Measurements from ENCODE around the gene GRPEL2. TPM values are rescaled to one million over a fixed set of nuclear protein-coding genes. Genes with fewer than 3 reads are reported as not detected.
A peak's percentile ranks its signal among the peaks of the same experiment; 100 is the strongest.

Gene GRPEL2
- total and polyA plus RNA-seq, 2 experiments from 2014 or later, result 20.2 to 62.2 TPM

DNA sequence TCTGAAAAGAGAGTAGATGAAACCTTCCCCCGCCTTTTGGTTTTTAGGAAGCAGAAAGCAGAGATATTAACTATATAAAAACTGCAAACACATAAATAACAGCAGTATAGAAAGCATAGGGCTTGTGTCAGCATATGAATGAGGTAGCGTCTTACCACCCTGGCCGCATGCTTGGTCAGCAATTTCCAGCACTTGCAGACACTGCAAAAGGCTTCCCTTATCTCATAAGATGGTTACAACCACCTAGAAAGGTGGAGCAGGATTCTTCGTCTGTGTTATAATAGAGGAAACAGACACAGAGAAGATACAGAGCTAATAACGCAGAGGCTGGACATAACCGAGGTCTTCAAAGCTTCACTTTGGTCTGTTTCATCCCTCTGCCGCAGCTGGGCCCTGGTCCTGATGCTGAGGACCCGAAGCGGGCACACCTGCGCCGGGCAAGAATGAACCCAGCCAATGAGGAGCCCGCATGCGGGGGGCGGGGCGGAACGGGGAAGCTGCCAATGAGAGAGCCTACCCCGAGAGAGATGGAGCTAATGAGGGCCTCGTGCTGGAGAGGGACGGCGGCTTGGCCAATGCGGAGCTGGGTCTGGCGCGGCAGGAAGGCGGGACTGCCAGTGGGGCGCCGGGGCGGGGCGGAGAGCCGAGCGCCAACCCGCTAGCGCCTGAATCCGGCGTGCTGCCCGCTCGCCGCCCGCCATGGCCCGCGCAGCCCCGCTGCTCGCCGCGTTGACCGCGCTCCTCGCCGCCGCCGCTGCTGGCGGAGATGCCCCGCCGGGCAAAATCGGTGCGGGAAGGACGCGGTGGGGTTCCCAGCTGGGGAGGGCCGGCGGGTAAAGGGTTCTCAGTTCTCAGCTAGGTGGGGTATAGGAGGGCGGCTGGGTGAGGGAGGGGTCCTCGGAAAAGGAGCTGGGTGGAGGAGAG lies 12.3 kb downstream of the GRPEL2 start, which contains the start of gene PCYOX1L:
Gene PCYOX1L (plus strand): TSS at position 677 of the 924 bp plus-strand sequence. CDS start 23 bp downstream, at position 700.
- TF ChIP-seq CREB1 (CRISPR knock-in tag; IDR thresholded peaks at IDR 0.05; ENCODE audit: low read depth) (no peak; the same call in 1 of the 2 replicates), POLR2AphosphoS5 (IDR thresholded peaks at IDR 0.05; ENCODE audit: low read depth) (peak; percentile 85)
- H2AFZ ChIP-seq, result peak within 1 kb of the TSS; percentile 97
- H4K20me1 ChIP-seq (replicated peaks; ENCODE audit: insufficient read depth), result peaks cover 10% of the 10 kb centered on the region; the same call in 1 of the 2 replicates
- peaks cover 26% of the 10 kb centered on the region for H3K79me2 ChIP-seq (replicated peaks; ENCODE audit: insufficient read depth)
- no peak within 1 kb of the TSS for H3K27ac ChIP-seq (ENCODE audit: low read depth)
- peak within 1 kb of the TSS; percentile 92 for H3K4me2 ChIP-seq
- DNase-seq (ENCODE audit: low spot score) (peak; percentile 98), ATAC-seq (peak; percentile 98)
- peaks cover 12% of the 10 kb centered on the region for H3K4me1 ChIP-seq (ENCODE audit: insufficient read depth)
- H3K36me3 ChIP-seq (ENCODE audit: insufficient read depth), result peaks cover 15% of the 10 kb centered on the region
- Mint-ChIP-seq H3K27ac (no peak within 1 kb of the TSS), H3K4me1 (peaks cover 9% of the 10 kb centered on the region), H3K9me3 (no peaks in the 10 kb centered on the region), H3K4me3 (peak within 1 kb of the TSS; percentile 96), H3K36me3 (ENCODE audit: low read depth) (peaks cover 31% of the 10 kb centered on the region), H3K27me3 (ENCODE audit: insufficient read depth, low read depth, poor library complexity) (peaks cover 4% of the 10 kb centered on the region)
- H3F3A ChIP-seq (replicated peaks; ENCODE audit: low read depth), result no peaks in the 10 kb centered on the region
- H3K4me3 ChIP-seq, result peak within 1 kb of the TSS; percentile 90
- no peaks in the 10 kb centered on the region for H3K9me2 ChIP-seq (ENCODE audit: insufficient read depth)
- H3K27me3 ChIP-seq (ENCODE audit: insufficient read depth), result no peaks in the 10 kb centered on the region

DNA sequence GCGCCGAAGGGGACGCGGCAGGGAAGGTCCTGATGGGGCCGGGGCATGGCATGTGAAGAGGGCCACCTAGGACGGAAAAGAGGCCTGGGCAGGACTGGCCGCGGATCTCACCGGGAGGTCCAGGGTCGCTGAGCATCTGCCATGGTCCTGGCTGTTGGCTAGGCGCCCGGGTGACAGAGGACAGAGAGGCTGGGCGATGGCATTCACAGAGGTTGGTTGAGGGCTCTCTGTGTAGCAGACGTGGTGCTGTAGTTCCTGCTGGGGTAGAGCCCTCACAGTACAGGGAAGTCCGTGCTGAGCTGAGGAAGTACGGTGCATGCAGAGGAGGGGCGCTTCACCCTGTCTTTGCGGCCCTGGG lies 13.0 kb downstream of the GRPEL2 start:
- Mint-ChIP-seq H3K36me3 (ENCODE audit: low read depth) (peaks cover 28% of the 10 kb centered on the region), H3K4me3 (peak overlapping the region; percentile 96), H3K27me3 (ENCODE audit: insufficient read depth, low read depth, poor library complexity) (peaks cover 4% of the 10 kb centered on the region), H3K27ac (no peak overlapping the region), H3K9me3 (no peaks in the 10 kb centered on the region), H3K4me1 (peaks cover 9% of the 10 kb centered on the region)
- H3K4me3 ChIP-seq, result peak overlapping the region; percentile 90
- H4K20me1 ChIP-seq (replicated peaks; ENCODE audit: insufficient read depth), result peaks cover 6% of the 10 kb centered on the region; the same call in 1 of the 2 replicates
- H3K79me2 ChIP-seq (replicated peaks; ENCODE audit: insufficient read depth), result peaks cover 19% of the 10 kb centered on the region
- H3F3A ChIP-seq (replicated peaks; ENCODE audit: low read depth), result no peaks in the 10 kb centered on the region
- no peak overlapping the region for H3K27ac ChIP-seq (ENCODE audit: low read depth)
- peak; percentile 29 for DNase-seq (ENCODE audit: low spot score)
- peaks cover 8% of the 10 kb centered on the region for H3K36me3 ChIP-seq (ENCODE audit: insufficient read depth)
- H3K27me3 ChIP-seq (ENCODE audit: insufficient read depth), result no peaks in the 10 kb centered on the region
- peak; percentile 26 for ATAC-seq
- no peaks in the 10 kb centered on the region for H3K9me2 ChIP-seq (ENCODE audit: insufficient read depth)
- peak overlapping the region; percentile 97; the same call in 1 of the 2 replicates for H2AFZ ChIP-seq
- peaks cover 12% of the 10 kb centered on the region for H3K4me1 ChIP-seq (ENCODE audit: insufficient read depth)
- peak overlapping the region; percentile 92 for H3K4me2 ChIP-seq
- TF ChIP-seq NANOG (IDR thresholded peaks at IDR 0.05; ENCODE audit: borderline replicate concordance), result no peak
- TF ChIP-seq, protein P1, sequence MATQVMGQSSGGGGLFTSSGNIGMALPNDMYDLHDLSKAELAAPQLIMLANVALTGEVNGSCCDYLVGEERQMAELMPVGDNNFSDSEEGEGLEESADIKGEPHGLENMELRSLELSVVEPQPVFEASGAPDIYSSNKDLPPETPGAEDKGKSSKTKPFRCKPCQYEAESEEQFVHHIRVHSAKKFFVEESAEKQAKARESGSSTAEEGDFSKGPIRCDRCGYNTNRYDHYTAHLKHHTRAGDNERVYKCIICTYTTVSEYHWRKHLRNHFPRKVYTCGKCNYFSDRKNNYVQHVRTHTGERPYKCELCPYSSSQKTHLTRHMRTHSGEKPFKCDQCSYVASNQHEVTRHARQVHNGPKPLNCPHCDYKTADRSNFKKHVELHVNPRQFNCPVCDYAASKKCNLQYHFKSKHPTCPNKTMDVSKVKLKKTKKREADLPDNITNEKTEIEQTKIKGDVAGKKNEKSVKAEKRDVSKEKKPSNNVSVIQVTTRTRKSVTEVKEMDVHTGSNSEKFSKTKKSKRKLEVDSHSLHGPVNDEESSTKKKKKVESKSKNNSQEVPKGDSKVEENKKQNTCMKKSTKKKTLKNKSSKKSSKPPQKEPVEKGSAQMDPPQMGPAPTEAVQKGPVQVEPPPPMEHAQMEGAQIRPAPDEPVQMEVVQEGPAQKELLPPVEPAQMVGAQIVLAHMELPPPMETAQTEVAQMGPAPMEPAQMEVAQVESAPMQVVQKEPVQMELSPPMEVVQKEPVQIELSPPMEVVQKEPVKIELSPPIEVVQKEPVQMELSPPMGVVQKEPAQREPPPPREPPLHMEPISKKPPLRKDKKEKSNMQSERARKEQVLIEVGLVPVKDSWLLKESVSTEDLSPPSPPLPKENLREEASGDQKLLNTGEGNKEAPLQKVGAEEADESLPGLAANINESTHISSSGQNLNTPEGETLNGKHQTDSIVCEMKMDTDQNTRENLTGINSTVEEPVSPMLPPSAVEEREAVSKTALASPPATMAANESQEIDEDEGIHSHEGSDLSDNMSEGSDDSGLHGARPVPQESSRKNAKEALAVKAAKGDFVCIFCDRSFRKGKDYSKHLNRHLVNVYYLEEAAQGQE (IDR thresholded peaks at IDR 0.05; ENCODE audit: unreplicated experiment), result no peak
- no peak for TF ChIP-seq ZNF114 (CRISPR knock-in tag; IDR thresholded peaks at IDR 0.05)
- TF ChIP-seq STAT1 (IDR thresholded peaks at IDR 0.05; ENCODE audit: unreplicated experiment), result no peak
- no peak for TF ChIP-seq EZH2 (IDR thresholded peaks at IDR 0.05; ENCODE audit: low read depth, unreplicated experiment)
- TF ChIP-seq, protein P2, sequence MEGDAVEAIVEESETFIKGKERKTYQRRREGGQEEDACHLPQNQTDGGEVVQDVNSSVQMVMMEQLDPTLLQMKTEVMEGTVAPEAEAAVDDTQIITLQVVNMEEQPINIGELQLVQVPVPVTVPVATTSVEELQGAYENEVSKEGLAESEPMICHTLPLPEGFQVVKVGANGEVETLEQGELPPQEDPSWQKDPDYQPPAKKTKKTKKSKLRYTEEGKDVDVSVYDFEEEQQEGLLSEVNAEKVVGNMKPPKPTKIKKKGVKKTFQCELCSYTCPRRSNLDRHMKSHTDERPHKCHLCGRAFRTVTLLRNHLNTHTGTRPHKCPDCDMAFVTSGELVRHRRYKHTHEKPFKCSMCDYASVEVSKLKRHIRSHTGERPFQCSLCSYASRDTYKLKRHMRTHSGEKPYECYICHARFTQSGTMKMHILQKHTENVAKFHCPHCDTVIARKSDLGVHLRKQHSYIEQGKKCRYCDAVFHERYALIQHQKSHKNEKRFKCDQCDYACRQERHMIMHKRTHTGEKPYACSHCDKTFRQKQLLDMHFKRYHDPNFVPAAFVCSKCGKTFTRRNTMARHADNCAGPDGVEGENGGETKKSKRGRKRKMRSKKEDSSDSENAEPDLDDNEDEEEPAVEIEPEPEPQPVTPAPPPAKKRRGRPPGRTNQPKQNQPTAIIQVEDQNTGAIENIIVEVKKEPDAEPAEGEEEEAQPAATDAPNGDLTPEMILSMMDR (conservative IDR thresholded peaks at IDR 0.05; ENCODE audit: low read depth in 2 of 2), result no peak
- TF ChIP-seq POLR2AphosphoS5 (IDR thresholded peaks at IDR 0.05; ENCODE audit: low read depth), result no peak
- no peak for TF ChIP-seq JUNB (IDR thresholded peaks at IDR 0.05; ENCODE audit: unreplicated experiment)
- no peak for TF ChIP-seq ZNF331 (CRISPR knock-in tag; IDR thresholded peaks at IDR 0.05; ENCODE audit: low read depth)
- TF ChIP-seq, protein P3, sequence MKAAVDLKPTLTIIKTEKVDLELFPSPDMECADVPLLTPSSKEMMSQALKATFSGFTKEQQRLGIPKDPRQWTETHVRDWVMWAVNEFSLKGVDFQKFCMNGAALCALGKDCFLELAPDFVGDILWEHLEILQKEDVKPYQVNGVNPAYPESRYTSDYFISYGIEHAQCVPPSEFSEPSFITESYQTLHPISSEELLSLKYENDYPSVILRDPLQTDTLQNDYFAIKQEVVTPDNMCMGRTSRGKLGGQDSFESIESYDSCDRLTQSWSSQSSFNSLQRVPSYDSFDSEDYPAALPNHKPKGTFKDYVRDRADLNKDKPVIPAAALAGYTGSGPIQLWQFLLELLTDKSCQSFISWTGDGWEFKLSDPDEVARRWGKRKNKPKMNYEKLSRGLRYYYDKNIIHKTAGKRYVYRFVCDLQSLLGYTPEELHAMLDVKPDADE (IDR thresholded peaks at IDR 0.05), result no peak
- no peak for TF ChIP-seq EZH2phosphoT487 (IDR thresholded peaks at IDR 0.05; ENCODE audit: unreplicated experiment)
- TF ChIP-seq CREB1 (CRISPR knock-in tag; IDR thresholded peaks at IDR 0.05; ENCODE audit: low read depth), result no peak
